ENCODE data around the gene HYDIN.
A peak's percentile ranks its signal among the peaks of the same experiment; 100 is the strongest.
"Not testable (repeated sequence)": the region's sequence is repeated elsewhere in the genome, so short reads cannot be mapped to it uniquely, and the experiment has no call there.

The HYDIN gene

GRCh38 chr16:70984675-70985074 is 245.8 kb downstream of the HYDIN start:
- DNase-seq = not testable (repeated sequence)

- not testable (repeated sequence) for DNase-seq
These were observed 262.2 kb downstream of the HYDIN start for GRCh38 chr16:70968332-70968731.

- DNase-seq = not testable (repeated sequence)
These were observed 270.4 kb downstream of the HYDIN start for GRCh38 chr16:70960169-70960568.

- DNase-seq = not testable (repeated sequence)
These were observed 275.6 kb downstream of the HYDIN start for GRCh38 chr16:70954922-70955321.

- DNase-seq = not testable (repeated sequence)
These were observed 276.7 kb downstream of the HYDIN start for GRCh38 chr16:70953824-70954223.

GRCh38 chr16:70943551-70943950 is 287.0 kb downstream of the HYDIN start:
- DNase-seq = not testable (repeated sequence)

GRCh38 chr16:70939690-70940359 is 290.7 kb downstream of the HYDIN start:
- not testable (repeated sequence) for DNase-seq

- not testable (repeated sequence) for DNase-seq
These were observed 293.6 kb downstream of the HYDIN start for GRCh38 chr16:70936781-70937525.

GRCh38 chr16:70935325-70935724 is 295.2 kb downstream of the HYDIN start:
- not testable (repeated sequence) for DNase-seq

GRCh38 chr16:70933746-70934145 is 296.8 kb downstream of the HYDIN start:
- not testable (repeated sequence) for DNase-seq

GRCh38 chr16:70930757-70931156 is 299.8 kb downstream of the HYDIN start:
- not testable (repeated sequence) for DNase-seq

- DNase-seq = not testable (repeated sequence)
These were observed 308.4 kb downstream of the HYDIN start for GRCh38 chr16:70922164-70922563.

- DNase-seq = not testable (repeated sequence)
These were observed 309.9 kb downstream of the HYDIN start for GRCh38 chr16:70920661-70921060.

- not testable (repeated sequence) for DNase-seq
These were observed 342.3 kb downstream of the HYDIN start for GRCh38 chr16:70888208-70888607.

GRCh38 chr16:70884652-70885051 is 345.9 kb downstream of the HYDIN start:
- DNase-seq = not testable (repeated sequence)

- DNase-seq = not testable (repeated sequence)
These were observed 348.2 kb downstream of the HYDIN start for GRCh38 chr16:70882311-70882710.

GRCh38 chr16:70877895-70878294 is 352.6 kb downstream of the HYDIN start:
- peak; percentile 11 for DNase-seq

GRCh38 chr16:70876442-70876841 is 354.1 kb downstream of the HYDIN start:
- not testable (repeated sequence) for DNase-seq

GRCh38 chr16:70864698-70865097 is 365.8 kb downstream of the HYDIN start:
- not testable (repeated sequence) for DNase-seq

- DNase-seq = not testable (repeated sequence)
These were observed 368.5 kb downstream of the HYDIN start for GRCh38 chr16:70861996-70862395.

- DNase-seq = not testable (repeated sequence)
These were observed 379.2 kb downstream of the HYDIN start for GRCh38 chr16:70851299-70851698.

- DNase-seq = not testable (repeated sequence)
These were observed 406.9 kb downstream of the HYDIN start for GRCh38 chr16:70823498-70824118.

GRCh38 chr16:70822734-70823133 is 407.8 kb downstream of the HYDIN start:
- not testable (repeated sequence) for DNase-seq

- not testable (repeated sequence) for DNase-seq
These were observed 412.4 kb downstream of the HYDIN start for GRCh38 chr16:70818088-70818487.

Data from suppressor macrophage treated with lipopolysaccharide for 4 hours (primary cell).